Activated naive CD8-positive, alpha-beta T cell treated with anti-CD3 and anti-CD28 coated beads for 36 hours (primary cell): ENCODE measurements around the gene ADAMTSL4. TPM values are rescaled to one million over a fixed set of nuclear protein-coding genes. Genes with fewer than 3 reads are reported as not detected.

Experiments
- DNase-seq: peaks from one replicate; pipeline ENCODE4 v3.0.0; 2021
- H3K27ac Mint-ChIP-seq: one replicate; pipeline ENCODE4 v1.8.0; 2022; ENCODE audit warnings: mild to moderate bottlenecking, moderate library complexity, mixed read lengths
- H3K27me3 Mint-ChIP-seq: one replicate; pipeline ENCODE4 v1.8.0; 2022; ENCODE audit warnings: mild to moderate bottlenecking, mixed read lengths
- H3K36me3 Mint-ChIP-seq: one replicate; pipeline ENCODE4 v1.8.0; 2021; ENCODE audit warnings: mild to moderate bottlenecking, mixed read lengths
- H3K4me1 Mint-ChIP-seq: one replicate; pipeline ENCODE4 v1.8.0; 2021; ENCODE audit warnings: mixed read lengths
- H3K4me3 Mint-ChIP-seq: one replicate; pipeline ENCODE4 v1.8.0; 2022; ENCODE audit warnings: mild to moderate bottlenecking, moderate library complexity, mixed read lengths
- H3K9me3 Mint-ChIP-seq: one replicate; pipeline ENCODE4 v1.8.0; 2022; ENCODE audit warnings: mixed read lengths
- total RNA-seq, 2 experiments: library from RNA; stranded (reverse); gene quantifications; one replicate each; pipeline ENCODE4 v1.2.3, GENCODE V29; 2021

Gene ADAMTSL4
- total RNA-seq, 2 experiments from 2014 or later = 0.06 to 0.10 TPM

DNA sequence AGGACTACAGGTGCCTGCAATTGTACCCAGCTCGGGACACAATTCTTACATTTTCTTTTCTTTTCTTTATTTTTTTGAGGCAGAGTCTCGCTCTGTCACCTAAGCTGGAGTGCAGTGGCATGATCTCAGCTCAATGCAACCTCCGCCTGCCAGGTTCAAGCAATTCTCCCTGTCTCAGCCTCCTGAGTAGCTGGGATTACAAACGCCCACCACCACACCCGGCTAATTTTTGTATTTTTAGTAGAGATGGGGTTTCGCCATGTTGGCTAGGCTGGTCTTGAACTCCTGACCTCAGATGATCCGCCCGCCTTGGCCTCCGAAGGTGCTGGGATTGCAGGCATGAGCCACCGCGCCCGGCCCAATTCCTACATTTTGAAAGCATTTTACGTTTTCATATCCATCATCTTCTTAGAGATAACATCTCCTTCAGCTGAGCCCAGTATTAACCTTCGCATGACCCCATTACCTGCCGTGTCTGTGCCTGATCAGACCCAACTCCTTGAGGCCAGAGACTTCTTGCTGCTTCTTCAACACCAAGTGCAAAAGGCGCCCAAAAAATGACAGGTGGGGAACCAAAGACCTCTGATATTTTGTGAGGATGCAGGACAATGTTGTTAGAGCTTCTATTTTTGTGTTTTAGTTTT, 2.8 kb upstream of the ADAMTSL4 start:
- H3K9me3 Mint-ChIP-seq = no peaks in the 10 kb centered on the region
- H3K27ac Mint-ChIP-seq = no peak overlapping the region
- H3K27me3 Mint-ChIP-seq = peaks cover 68% of the 10 kb centered on the region

GRCh38 chr1:150548324-150548631, 930 bp upstream of the ADAMTSL4 start:
- Mint-ChIP-seq H3K36me3 (no peaks in the 10 kb centered on the region), H3K27ac (no peak overlapping the region), H3K4me1 (peaks cover 18% of the 10 kb centered on the region), H3K9me3 (no peaks in the 10 kb centered on the region), H3K4me3 (peak overlapping the region; percentile 72), H3K27me3 (peaks cover 65% of the 10 kb centered on the region)
- DNase-seq = no peak

More for the DNA sequence above, 2.8 kb upstream of the ADAMTSL4 start:
- Mint-ChIP-seq H3K4me1 (peaks cover 9% of the 10 kb centered on the region), H3K36me3 (no peaks in the 10 kb centered on the region), H3K4me3 (no peak overlapping the region)
- no peak for DNase-seq

DNA sequence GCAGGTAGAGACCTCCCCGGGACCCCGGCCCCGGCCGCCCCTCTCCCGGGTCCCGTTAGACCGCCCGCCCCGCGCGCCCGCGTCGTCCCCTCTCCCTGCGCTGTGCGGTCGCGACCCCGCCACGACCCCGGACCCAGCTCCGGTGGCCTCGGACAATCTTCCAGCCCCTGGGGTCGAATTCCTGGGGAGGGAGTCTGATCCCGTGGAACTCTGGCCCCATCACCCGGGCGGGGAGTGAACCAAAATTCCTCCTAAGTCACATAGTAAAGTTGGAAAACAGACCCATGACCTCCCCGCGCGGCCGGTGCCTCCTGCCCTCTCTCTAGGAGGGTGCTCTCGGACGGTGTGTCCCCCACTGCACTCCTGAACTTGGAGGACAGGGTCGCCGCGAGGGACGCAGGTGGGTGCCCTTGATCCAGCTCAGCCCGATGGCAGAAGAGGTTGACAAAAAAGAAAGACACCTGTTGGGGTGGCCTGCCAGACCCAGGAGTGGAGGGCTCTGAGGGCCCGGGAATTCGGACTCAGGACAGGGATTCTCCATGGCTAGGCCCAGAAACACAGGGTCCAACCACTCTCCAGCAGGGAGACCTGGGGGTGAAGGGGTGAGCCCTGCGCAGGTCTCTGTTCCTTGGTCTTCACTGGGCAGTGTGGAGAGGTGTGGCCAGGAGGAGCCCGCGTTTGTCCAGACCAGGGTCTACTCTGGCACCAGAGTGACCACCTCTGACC, 451 bp downstream of the ADAMTSL4 start:
- no peak for DNase-seq
- H3K4me1 Mint-ChIP-seq = peaks cover 18% of the 10 kb centered on the region
- no peaks in the 10 kb centered on the region for H3K9me3 Mint-ChIP-seq
- H3K27ac Mint-ChIP-seq = no peak overlapping the region
- no peaks in the 10 kb centered on the region for H3K36me3 Mint-ChIP-seq
- H3K27me3 Mint-ChIP-seq = peaks cover 53% of the 10 kb centered on the region
- H3K4me3 Mint-ChIP-seq = peak overlapping the region; percentile 73

DNA sequence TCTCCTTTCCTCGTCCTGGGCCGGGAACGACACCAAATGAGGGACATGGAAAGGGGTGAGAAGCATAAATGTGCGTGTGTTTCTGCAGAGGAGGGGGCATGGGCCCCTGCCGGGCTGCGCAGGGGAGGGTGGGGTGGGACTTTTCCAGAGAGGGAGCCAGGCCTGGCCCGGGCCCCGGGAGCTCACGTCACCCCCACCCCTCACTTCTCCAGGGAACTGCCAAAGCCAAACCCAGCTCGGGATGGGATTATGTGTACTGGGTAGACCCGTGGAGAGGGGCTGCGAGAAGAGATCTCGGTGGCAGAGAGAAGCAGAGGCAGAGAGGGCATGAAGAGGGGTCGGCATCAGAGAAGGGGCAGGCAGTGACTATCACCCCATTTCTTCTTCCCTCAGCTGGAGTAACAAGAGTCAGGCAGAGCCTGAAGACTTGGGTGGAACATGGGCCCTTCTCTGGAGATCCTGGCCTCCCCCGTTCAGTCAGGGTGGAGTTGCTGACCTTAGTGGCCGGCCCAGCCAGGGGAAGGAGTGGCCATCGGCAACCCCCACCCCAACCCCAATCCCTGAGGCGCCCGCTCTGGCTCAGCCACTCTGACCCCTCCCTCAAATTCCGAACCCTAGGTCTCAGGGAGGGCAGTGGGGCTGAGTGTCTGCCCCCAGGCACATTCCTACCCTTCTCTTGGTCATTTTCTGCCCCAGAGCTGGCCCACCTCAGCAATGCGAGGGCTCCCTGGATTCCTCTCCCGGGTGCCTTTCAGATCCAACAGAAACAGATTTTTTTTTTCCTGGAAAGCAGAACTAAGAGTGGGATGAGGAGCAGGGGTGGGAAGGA, 1.2 kb downstream of the ADAMTSL4 start:
- no peaks in the 10 kb centered on the region for H3K9me3 Mint-ChIP-seq
- no peak overlapping the region for H3K4me3 Mint-ChIP-seq
- no peak for DNase-seq
- H3K27ac Mint-ChIP-seq = no peak overlapping the region
- peaks cover 50% of the 10 kb centered on the region for H3K27me3 Mint-ChIP-seq
- H3K36me3 Mint-ChIP-seq = no peaks in the 10 kb centered on the region
- peaks cover 18% of the 10 kb centered on the region for H3K4me1 Mint-ChIP-seq

DNA sequence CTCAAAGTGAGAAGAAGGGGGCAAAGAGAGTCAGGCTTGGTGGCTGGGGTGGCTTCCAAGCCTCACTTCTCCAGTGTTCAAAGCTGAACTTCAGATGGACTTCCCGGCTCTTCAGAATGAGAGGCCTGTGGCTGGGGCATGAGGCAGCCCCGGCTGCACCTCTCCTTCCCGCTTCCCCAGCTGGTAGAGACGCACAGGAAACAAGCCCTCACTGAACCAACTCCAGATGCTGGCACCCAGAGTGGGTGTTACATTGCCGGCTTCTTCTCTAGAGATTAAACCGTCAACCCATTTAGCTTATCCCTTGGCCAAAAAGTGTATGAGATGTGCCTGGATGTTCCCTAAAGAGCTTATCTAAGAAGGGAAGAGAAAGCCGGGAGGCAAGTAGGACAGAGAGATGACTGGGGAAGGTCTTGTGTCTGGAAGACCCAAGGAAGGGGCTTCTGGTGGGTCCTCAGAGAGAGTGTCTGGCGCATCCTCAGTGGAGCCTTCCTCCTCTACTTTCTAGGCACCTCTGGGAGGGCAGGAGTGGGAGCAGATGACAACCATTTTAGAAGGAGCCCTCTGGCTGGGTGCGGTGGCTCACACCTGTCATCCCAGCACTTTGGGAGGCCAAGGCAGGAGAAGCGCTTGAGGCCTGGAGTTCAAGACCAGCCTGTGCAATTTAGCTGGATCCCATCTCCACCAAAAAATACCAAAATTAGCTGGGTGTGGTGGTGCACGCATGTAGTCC, 2.0 kb downstream of the ADAMTSL4 start:
- H3K4me3 Mint-ChIP-seq = no peak overlapping the region
- no peak overlapping the region for H3K27ac Mint-ChIP-seq
- no peaks in the 10 kb centered on the region for H3K9me3 Mint-ChIP-seq

GRCh38 chr1:150551784-150552127, 2.5 kb downstream of the ADAMTSL4 start:
- no peak for DNase-seq
- H3K36me3 Mint-ChIP-seq = no peaks in the 10 kb centered on the region
- H3K27ac Mint-ChIP-seq = no peak overlapping the region
- H3K9me3 Mint-ChIP-seq = no peaks in the 10 kb centered on the region
- H3K4me1 Mint-ChIP-seq = peaks cover 18% of the 10 kb centered on the region
- H3K4me3 Mint-ChIP-seq = no peak overlapping the region
- H3K27me3 Mint-ChIP-seq = peaks cover 40% of the 10 kb centered on the region

More for the DNA sequence above, 2.0 kb downstream of the ADAMTSL4 start:
- peaks cover 18% of the 10 kb centered on the region for H3K4me1 Mint-ChIP-seq
- DNase-seq = no peak
- peaks cover 45% of the 10 kb centered on the region for H3K27me3 Mint-ChIP-seq
- no peaks in the 10 kb centered on the region for H3K36me3 Mint-ChIP-seq

- Mint-ChIP-seq H3K27ac (no peak overlapping the region), H3K4me1 (peaks cover 18% of the 10 kb centered on the region), H3K4me3 (no peak overlapping the region), H3K9me3 (no peaks in the 10 kb centered on the region), H3K36me3 (no peaks in the 10 kb centered on the region), H3K27me3 (peaks cover 35% of the 10 kb centered on the region)
- DNase-seq = no peak
Observed at GRCh38 chr1:150552128-150552910, 3.1 kb downstream of the ADAMTSL4 start.

GRCh38 chr1:150552911-150553289, 3.7 kb downstream of the ADAMTSL4 start:
- H3K27ac Mint-ChIP-seq = no peak overlapping the region
- no peak overlapping the region for H3K4me3 Mint-ChIP-seq
- no peaks in the 10 kb centered on the region for H3K9me3 Mint-ChIP-seq
- DNase-seq = no peak
- H3K36me3 Mint-ChIP-seq = no peaks in the 10 kb centered on the region
- H3K27me3 Mint-ChIP-seq = peaks cover 33% of the 10 kb centered on the region
- peaks cover 18% of the 10 kb centered on the region for H3K4me1 Mint-ChIP-seq

- Mint-ChIP-seq H3K27ac (no peak overlapping the region), H3K36me3 (no peaks in the 10 kb centered on the region), H3K9me3 (no peaks in the 10 kb centered on the region), H3K4me1 (peaks cover 15% of the 10 kb centered on the region), H3K27me3 (peaks cover 27% of the 10 kb centered on the region), H3K4me3 (no peak overlapping the region)
- no peak for DNase-seq
Observed at GRCh38 chr1:150553392-150554085, 4.3 kb downstream of the ADAMTSL4 start.

DNA sequence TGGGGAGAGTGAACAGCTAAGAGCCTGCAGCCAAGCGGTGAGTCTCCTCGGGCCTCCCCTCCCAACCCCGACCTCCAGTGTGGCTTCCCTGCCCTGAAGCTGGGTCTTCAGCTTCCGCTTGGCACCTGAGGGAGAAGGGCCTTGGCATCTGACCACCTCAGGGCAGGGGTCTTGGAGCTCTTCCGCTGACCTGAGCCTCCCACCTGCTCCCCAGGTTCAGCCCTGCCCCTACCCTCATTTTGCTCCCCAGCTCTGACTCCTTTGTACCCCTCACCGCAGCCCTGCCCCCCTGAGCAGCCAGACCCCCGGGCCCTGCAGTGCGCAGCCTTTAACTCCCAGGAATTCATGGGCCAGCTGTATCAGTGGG, 4.9 kb downstream of the ADAMTSL4 start:
- no peaks in the 10 kb centered on the region for H3K9me3 Mint-ChIP-seq
- no peaks in the 10 kb centered on the region for H3K36me3 Mint-ChIP-seq
- H3K4me3 Mint-ChIP-seq = no peak overlapping the region
- peaks cover 14% of the 10 kb centered on the region for H3K4me1 Mint-ChIP-seq
- no peak for DNase-seq
- no peak overlapping the region for H3K27ac Mint-ChIP-seq
- peaks cover 27% of the 10 kb centered on the region for H3K27me3 Mint-ChIP-seq

DNA sequence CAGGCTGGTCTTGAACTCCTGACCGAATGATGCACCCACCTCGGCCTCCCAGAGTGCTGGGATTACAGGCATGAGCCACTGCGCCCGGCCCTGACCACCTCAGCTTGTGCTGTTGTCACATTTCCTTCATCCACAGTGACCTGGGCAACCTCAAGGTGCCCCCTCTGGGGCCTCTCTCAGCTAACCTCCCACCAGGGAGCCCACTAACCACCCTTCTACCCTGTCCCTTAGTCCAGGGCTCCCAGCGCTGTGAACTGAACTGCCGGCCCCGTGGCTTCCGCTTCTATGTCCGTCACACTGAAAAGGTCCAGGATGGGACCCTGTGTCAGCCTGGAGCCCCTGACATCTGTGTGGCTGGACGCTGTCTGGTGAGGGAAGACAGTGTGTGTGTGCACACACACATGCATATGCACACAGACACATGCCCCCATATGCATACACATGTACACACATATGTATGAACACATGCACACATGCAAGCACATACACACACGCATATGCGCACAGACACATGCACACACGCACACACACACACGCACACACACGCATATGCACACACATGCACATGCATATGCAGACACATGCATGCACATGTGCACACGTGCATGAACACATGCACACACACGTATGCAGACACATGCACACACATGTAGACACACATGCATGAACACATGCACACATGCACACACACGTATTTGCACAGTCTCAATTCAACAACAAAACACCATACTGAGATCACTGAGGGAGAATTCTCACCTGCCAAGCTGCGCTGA, 6.2 kb downstream of the ADAMTSL4 start:
- Mint-ChIP-seq H3K4me1 (peaks cover 18% of the 10 kb centered on the region), H3K27me3 (peaks cover 16% of the 10 kb centered on the region), H3K9me3 (no peaks in the 10 kb centered on the region), H3K4me3 (no peak overlapping the region), H3K36me3 (no peaks in the 10 kb centered on the region), H3K27ac (no peak overlapping the region)
- DNase-seq = no peak

DNA sequence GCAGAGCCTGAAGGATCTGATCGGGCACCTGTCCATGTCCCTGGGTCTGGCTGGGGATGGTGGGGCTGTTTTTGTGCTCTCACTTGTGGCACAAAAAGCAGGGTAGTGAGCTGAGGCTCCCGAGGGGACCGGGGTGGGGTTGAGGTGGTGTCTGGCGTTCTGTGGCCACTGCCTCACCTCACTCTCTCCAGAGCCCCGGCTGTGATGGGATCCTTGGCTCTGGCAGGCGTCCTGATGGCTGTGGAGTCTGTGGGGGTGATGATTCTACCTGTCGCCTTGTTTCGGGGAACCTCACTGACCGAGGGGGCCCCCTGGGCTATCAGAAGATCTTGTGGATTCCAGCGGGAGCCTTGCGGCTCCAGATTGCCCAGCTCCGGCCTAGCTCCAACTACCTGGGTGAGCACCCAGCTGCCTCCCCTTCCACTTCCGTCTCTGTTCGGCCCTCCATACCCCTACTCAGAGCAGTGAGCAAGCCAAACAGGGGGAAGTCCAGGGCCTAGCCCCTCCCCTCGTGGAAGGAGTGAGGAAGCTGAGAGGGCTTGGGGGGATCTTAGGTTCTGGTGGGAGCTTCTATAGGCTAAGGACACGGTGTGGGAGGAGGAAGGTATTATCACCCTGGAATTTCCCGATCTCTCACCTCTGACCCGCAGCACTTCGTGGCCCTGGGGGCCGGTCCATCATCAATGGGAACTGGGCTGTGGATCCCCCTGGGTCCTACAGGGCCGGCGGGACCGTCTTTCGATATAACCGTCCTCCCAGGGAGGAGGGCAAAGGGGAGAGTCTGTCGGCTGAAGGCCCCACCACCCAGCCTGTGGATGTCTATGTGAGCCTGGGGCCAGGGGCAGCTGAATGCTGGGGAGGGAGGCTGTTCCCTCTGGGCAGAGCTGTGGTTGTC, 7.0 kb downstream of the ADAMTSL4 start:
- Mint-ChIP-seq H3K4me3 (no peak overlapping the region), H3K4me1 (peaks cover 21% of the 10 kb centered on the region), H3K36me3 (no peaks in the 10 kb centered on the region), H3K9me3 (no peaks in the 10 kb centered on the region), H3K27ac (no peak overlapping the region), H3K27me3 (peaks cover 8% of the 10 kb centered on the region)
- DNase-seq = no peak
